T-helper 1 cell treated with Interleukin-12 subunit alpha and Interleukin-12 subunit beta and Interleukin-4 antibody, amounts not matched to agents 30 μg/mL and 1 μg/mL, for 36 hours (primary cell): Measurements from ENCODE around the gene FAAH.
A peak's percentile ranks its signal among the peaks of the same experiment; 100 is the strongest.
"Not testable (repeated sequence)": the region's sequence is repeated elsewhere in the genome, so short reads cannot be mapped to it uniquely, and the experiment has no call there.

Source experiments
- H3K27ac Mint-ChIP-seq: one replicate; pipeline ENCODE4 v1.8.0; 2021; ENCODE audit warnings: mild to moderate bottlenecking, mixed read lengths
- H3K27me3 Mint-ChIP-seq: one replicate; pipeline ENCODE4 v1.8.0; 2021; ENCODE audit warnings: low read depth, mixed read lengths
- H3K36me3 Mint-ChIP-seq: one replicate; pipeline ENCODE4 v1.8.0; 2021; ENCODE audit warnings: low read depth, mixed read lengths
- H3K4me1 Mint-ChIP-seq: one replicate; pipeline ENCODE4 v1.8.0; 2021; ENCODE audit warnings: low read depth, mixed read lengths
- H3K4me3 Mint-ChIP-seq: one replicate; pipeline ENCODE4 v1.8.0; 2021; ENCODE audit warnings: mild to moderate bottlenecking, moderate library complexity, mixed read lengths
- H3K9me3 Mint-ChIP-seq: one replicate; pipeline ENCODE4 v1.8.0; 2021; ENCODE audit warnings: mixed read lengths

Gene FAAH

DNA sequence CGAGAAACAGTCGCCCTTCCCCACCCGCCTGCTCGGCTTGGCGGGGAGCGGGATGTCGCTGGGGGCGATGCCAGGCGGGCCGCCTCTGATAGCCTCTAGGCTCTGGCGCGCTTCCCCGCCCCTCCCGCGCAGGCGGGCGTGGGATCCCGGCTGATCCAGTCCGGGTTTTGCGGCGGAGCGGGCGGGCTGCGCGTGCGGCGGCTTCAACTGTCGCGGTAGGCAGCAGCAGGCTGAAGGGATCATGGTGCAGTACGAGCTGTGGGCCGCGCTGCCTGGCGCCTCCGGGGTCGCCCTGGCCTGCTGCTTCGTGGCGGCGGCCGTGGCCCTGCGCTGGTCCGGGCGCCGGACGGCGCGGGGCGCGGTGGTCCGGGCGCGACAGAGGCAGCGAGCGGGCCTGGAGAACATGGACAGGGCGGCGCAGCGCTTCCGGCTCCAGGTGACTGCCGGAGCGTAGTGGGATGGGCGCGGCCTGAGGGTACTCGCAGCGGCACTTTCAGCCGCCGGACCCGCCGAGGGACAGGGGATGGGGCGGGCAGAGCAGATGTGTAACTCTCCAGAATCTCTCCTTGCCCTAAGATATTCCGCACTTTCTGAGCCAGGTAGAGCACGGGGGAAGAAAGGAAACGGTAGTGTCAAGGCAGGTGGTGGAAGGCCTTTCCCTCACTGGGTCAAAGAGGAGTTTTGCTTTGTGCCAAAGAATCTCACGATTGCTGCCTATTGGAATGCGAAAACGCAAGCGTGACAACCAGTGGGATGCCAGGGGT, at the start of gene FAAH:
TSS of gene FAAH (plus strand) at position 210 of the 764 bp plus-strand sequence. CDS start at position 242, 32 bp downstream.
- peaks cover 20% of the 10 kb centered on the region for H3K9me3 Mint-ChIP-seq
- H3K27ac Mint-ChIP-seq = no peak within 1 kb of the TSS
- peak within 1 kb of the TSS; percentile 56 for H3K4me3 Mint-ChIP-seq
- peaks cover 5% of the 10 kb centered on the region for H3K36me3 Mint-ChIP-seq
- peaks cover 7% of the 10 kb centered on the region for H3K4me1 Mint-ChIP-seq
- H3K27me3 Mint-ChIP-seq = peaks cover 27% of the 10 kb centered on the region

DNA sequence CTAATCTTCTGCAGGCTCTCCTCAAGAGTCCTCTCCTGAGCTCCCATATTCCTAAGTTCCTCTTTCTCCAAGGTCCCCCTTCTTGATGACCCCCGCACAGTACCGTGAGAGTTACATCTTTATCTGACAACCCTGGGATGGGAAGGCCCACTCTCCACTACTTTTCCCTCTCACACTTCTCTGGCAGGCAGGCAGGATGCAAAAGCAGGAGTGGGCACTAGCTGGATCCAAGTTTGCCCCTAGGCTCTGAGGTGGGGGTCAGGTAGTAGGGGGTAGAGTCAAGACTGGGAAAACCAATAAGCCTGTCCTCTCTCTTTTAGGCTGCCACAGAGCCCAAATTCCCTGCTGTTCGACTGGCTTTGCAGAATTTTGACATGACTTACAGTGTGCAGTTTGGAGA, 49.6 kb upstream of the FAAH start:
- H3K27ac Mint-ChIP-seq = no peak overlapping the region
- no peaks in the 10 kb centered on the region for H3K27me3 Mint-ChIP-seq
- peaks cover 37% of the 10 kb centered on the region for H3K36me3 Mint-ChIP-seq
- H3K4me1 Mint-ChIP-seq = peaks cover 39% of the 10 kb centered on the region
- no peak overlapping the region for H3K4me3 Mint-ChIP-seq
- H3K9me3 Mint-ChIP-seq = no peaks in the 10 kb centered on the region

GRCh38 chr1:46345281-46345680, 48.8 kb upstream of the FAAH start:
- Mint-ChIP-seq H3K36me3 (peaks cover 40% of the 10 kb centered on the region), H3K27me3 (no peaks in the 10 kb centered on the region), H3K4me3 (no peak overlapping the region), H3K4me1 (peaks cover 37% of the 10 kb centered on the region), H3K27ac (no peak overlapping the region), H3K9me3 (no peaks in the 10 kb centered on the region)

GRCh38 chr1:46352363-46352762, 41.8 kb upstream of the FAAH start:
- no peak overlapping the region for H3K27ac Mint-ChIP-seq
- no peaks in the 10 kb centered on the region for H3K9me3 Mint-ChIP-seq
- H3K36me3 Mint-ChIP-seq = peaks cover 26% of the 10 kb centered on the region
- no peaks in the 10 kb centered on the region for H3K27me3 Mint-ChIP-seq
- H3K4me3 Mint-ChIP-seq = no peak overlapping the region
- H3K4me1 Mint-ChIP-seq = peaks cover 5% of the 10 kb centered on the region

DNA sequence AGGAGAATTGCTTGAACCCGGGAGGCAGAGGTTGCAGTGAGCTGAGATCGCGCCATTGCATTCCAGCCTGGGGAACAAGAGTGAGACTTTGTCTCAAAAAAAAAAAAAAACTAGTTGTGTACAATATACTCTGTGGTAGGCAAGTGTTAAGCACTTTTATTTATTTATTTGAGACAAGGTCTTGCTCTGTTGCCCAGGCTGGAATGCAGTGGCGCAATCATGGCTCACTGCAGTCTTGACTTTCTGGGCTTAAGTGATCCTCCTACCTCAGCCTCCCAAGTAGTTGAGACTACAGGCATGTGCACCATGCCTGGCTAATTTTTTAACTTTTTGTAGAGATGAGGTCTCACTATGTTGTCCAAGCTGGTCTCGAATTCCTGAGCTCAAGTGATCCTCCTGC, 38.2 kb upstream of the FAAH start:
- not testable (repeated sequence) for H3K4me3 Mint-ChIP-seq, H3K9me3 Mint-ChIP-seq, H3K27ac Mint-ChIP-seq, H3K27me3 Mint-ChIP-seq, H3K4me1 Mint-ChIP-seq
- peaks cover 17% of the 10 kb centered on the region for H3K36me3 Mint-ChIP-seq

- H3K36me3 Mint-ChIP-seq = peaks cover 28% of the 10 kb centered on the region
- no peaks in the 10 kb centered on the region for H3K27me3 Mint-ChIP-seq
- no peaks in the 10 kb centered on the region for H3K9me3 Mint-ChIP-seq
- no peak overlapping the region for H3K27ac Mint-ChIP-seq
- no peak overlapping the region for H3K4me3 Mint-ChIP-seq
- no peaks in the 10 kb centered on the region for H3K4me1 Mint-ChIP-seq
Observed at GRCh38 chr1:46362158-46362557, 32.0 kb upstream of the FAAH start.

DNA sequence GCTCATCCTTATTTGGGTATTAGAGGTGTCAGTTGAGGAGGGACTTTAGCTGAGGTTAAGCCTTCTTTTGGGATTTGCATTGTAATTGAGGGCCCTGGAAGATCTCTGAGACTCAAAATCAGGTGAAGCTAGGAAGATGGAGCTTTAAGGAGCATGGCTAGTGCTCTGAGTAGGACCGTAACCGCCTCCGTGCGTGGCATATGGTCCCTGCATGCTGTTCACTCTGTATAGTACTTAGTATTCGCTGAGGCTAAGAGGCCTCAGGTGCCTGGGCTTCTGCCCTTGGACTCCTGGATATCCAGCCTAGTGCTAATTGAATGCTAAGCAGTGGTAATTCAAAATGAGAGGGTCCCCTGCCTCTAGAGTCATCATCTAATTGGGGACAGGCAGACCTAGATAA, 31.0 kb upstream of the FAAH start:
- no peaks in the 10 kb centered on the region for H3K4me1 Mint-ChIP-seq
- no peak overlapping the region for H3K4me3 Mint-ChIP-seq
- no peaks in the 10 kb centered on the region for H3K27me3 Mint-ChIP-seq
- H3K27ac Mint-ChIP-seq = no peak overlapping the region
- no peaks in the 10 kb centered on the region for H3K9me3 Mint-ChIP-seq
- H3K36me3 Mint-ChIP-seq = peaks cover 26% of the 10 kb centered on the region

DNA sequence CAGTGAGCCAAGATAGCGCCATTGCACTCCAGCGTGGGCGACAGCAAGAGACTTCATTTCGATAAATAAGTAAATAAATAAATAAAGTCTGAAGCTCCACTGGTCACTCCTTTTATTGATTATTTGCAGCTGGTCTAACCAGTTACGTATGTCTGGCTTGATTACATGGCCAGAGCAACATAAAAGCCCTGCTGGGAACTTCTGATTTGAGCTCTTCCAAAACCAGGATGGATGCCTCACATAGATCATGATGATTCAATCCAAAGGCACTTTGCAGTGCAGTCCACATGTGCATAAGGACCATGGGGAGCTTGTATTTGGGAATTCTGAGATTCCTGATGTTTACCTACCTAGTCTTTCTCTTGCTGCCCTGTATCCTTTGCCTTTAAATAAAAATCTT, 29.5 kb upstream of the FAAH start:
- Mint-ChIP-seq H3K4me1 (no peaks in the 10 kb centered on the region), H3K27me3 (no peaks in the 10 kb centered on the region), H3K27ac (no peak overlapping the region), H3K36me3 (peaks cover 28% of the 10 kb centered on the region), H3K9me3 (no peaks in the 10 kb centered on the region), H3K4me3 (no peak overlapping the region)

DNA sequence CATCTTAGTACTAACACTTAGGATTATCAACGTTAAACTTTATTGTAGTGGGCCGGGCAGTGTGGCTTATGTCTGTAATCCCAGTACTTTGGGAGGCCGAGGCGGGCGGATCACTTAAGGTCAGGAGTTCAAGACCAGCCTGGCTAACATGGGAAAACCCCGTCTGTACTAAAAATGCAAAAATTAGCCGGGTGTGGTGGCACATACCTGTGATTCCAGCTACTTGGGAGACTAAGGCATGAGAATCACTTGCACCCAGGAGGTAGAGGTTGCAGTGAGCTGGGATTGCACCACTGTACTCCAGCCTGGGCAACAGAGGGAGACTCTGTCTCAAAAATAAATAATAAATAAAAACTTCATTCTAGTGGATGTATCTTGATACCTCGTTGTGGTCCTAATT, 28.3 kb upstream of the FAAH start:
- not testable (repeated sequence) for H3K9me3 Mint-ChIP-seq

DNA sequence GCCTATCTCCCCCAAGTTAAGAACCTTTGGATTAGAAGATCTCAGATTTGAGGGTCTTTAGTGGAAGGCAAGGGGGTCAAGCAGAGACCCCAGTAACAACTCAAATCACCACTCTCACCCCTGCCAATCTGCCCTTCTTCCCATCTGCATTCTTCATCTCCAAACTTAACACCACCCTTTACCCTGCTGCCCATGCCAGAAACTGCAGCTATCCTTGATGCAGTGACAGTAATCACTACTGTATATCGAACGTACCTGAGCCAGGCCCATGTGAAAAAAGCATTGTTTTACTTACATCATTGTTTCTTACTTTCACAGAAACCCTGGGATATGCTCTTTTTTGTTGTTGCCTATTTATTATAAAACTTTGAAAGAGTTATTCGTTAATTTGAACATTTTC, 27.0 kb upstream of the FAAH start:
- Mint-ChIP-seq H3K27ac (no peak overlapping the region), H3K4me1 (no peaks in the 10 kb centered on the region), H3K36me3 (peaks cover 16% of the 10 kb centered on the region), H3K27me3 (no peaks in the 10 kb centered on the region), H3K4me3 (no peak overlapping the region), H3K9me3 (no peaks in the 10 kb centered on the region)

More for the DNA sequence above, 28.3 kb upstream of the FAAH start:
- H3K4me3 Mint-ChIP-seq, H3K27me3 Mint-ChIP-seq, H3K27ac Mint-ChIP-seq, H3K4me1 Mint-ChIP-seq: not testable (repeated sequence)
- peaks cover 23% of the 10 kb centered on the region for H3K36me3 Mint-ChIP-seq

GRCh38 chr1:46367701-46368100, 26.4 kb upstream of the FAAH start:
- not testable (repeated sequence) for H3K4me3 Mint-ChIP-seq, H3K9me3 Mint-ChIP-seq, H3K27me3 Mint-ChIP-seq, H3K27ac Mint-ChIP-seq, H3K4me1 Mint-ChIP-seq
- H3K36me3 Mint-ChIP-seq = peaks cover 15% of the 10 kb centered on the region

DNA sequence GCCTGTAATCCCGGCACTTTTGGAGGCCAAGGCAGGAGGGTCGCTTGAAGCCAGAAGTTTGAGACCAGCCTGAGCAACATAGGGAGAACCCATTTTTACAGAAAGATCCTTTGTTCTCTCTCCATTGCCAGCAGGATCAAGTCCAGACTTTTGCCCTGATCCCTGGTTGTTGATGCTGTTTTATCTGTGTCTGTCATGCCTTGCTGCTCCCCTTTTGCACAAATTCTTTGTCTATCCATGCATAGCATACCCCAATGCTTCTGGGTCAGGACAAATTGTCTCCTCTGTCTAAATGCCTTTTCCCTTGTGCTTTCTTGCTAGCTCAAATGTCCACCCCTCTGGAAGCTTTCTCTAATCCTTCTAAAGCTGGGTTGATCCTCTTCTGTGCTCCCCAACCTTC, 25.3 kb upstream of the FAAH start:
- H3K4me3 Mint-ChIP-seq = no peak overlapping the region
- no peaks in the 10 kb centered on the region for H3K27me3 Mint-ChIP-seq
- H3K9me3 Mint-ChIP-seq = no peaks in the 10 kb centered on the region
- H3K4me1 Mint-ChIP-seq = no peaks in the 10 kb centered on the region
- H3K27ac Mint-ChIP-seq = no peak overlapping the region
- H3K36me3 Mint-ChIP-seq = peaks cover 10% of the 10 kb centered on the region

DNA sequence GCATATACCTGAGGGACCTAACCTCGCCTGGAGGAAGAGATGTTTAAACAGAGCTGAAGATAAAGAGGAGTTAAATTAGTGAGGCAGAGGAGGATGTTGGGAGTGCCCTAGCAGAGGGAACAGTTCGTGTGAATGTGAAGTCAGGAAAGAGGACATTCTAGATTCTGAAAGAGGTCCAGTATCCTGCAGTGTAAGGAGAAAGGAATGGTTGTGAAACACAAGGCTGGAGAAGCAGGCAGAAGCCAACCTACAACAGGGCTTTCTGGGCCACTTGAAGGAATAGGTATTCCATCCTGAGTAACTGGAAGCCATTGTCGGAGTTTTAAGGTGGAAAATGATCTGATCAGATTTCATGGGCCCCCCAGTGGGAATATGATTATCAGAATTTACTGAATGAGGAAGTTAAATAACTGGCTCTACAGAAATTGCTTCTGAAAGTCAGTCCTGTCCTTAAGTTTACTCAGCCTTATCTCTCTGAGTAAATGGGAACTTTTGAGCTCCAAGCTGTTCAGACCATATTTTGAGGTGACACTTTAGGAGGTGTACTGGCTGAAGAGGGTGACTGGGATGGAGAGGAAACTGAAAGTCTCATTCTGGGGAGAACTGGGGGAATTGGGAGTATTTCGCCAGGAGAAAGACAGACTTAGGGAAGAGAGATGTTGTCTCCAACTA, 24.4 kb upstream of the FAAH start:
- Mint-ChIP-seq H3K36me3 (peaks cover 10% of the 10 kb centered on the region), H3K27ac (no peak overlapping the region), H3K27me3 (no peaks in the 10 kb centered on the region), H3K4me1 (no peaks in the 10 kb centered on the region), H3K4me3 (no peak overlapping the region), H3K9me3 (no peaks in the 10 kb centered on the region)

- H3K9me3 Mint-ChIP-seq = no peaks in the 10 kb centered on the region
- H3K36me3 Mint-ChIP-seq = peaks cover 7% of the 10 kb centered on the region
- H3K27ac Mint-ChIP-seq = no peak overlapping the region
- no peak overlapping the region for H3K4me3 Mint-ChIP-seq
- H3K4me1 Mint-ChIP-seq = no peaks in the 10 kb centered on the region
- H3K27me3 Mint-ChIP-seq = no peaks in the 10 kb centered on the region
Observed at GRCh38 chr1:46370214-46370633, 23.9 kb upstream of the FAAH start.

GRCh38 chr1:46372431-46372830, 21.7 kb upstream of the FAAH start:
- Mint-ChIP-seq H3K36me3 (peaks cover 7% of the 10 kb centered on the region), H3K27me3 (no peaks in the 10 kb centered on the region), H3K4me3 (no peak overlapping the region), H3K27ac (no peak overlapping the region), H3K9me3 (no peaks in the 10 kb centered on the region), H3K4me1 (no peaks in the 10 kb centered on the region)
